Spleen (tissue), 7 donors: ENCODE results near the gene PDZD8.

Source experiments
- POLR2A ChIP-seq, 3 donors: fragments of 450-650 bp; IDR thresholded peaks; one replicate each; pipeline ENCODE4 v1.5.1; 2017; ENCODE audit warnings: antibody characterized with exemption in 3 of 3, mild to moderate bottlenecking in 1 of 3
- POLR2AphosphoS5 ChIP-seq, 3 donors: sonication (generic); formaldehyde crosslinking; IDR thresholded peaks; one replicate each; pipeline ENCODE4 v1.5.1; 2017; ENCODE audit warnings: antibody characterized with exemption in 3 of 3
- TF ChIP-seq, protein P1 (sequence below), 11 experiments: fragments of 200-600 bp in 7 of 11; fragments of 450-650 bp in 4 of 11; sonication (generic) in 4 of 11; IDR thresholded peaks in 8 of 11; conservative IDR thresholded peaks in 3 of 11; 1 replicate in 7 of 11; 2 replicates in 4 of 11; pipeline versions ENCODE4 v1.4.0 to v1.8.0; 2016 to 2021; ENCODE audit warnings: antibody characterized with exemption in 11 of 11, inconsistent platforms in 4 of 11, mild to moderate bottlenecking in 1 of 11
- donor health status: DM: no; HTN: no; CAD: no; lungs with moderate emphysema.
- donor health status: DM: no; HTN: no; CAD: no.
- donor health status: DM: no; HTN: no; CAD: no.

DNA sequence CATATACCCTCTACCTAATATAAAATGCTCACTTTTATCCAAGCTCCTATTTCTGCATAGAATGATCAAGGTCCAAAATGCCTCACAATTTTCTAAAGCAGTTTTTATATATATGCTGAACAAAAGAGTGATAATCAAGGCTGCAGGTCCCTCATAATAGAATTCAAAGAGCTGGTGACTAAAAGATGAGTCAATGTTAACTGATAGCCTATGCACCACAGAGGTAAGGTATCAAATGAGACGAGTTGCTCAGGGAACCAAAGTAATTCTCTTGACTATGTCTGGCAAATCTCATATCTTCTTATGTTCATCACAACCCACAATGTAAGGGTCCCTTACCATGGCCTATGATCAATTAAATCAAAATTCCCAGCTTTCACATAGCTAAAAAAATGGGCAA is 15.2 kb downstream of the PDZD8 start:
- TF ChIP-seq, protein P1, sequence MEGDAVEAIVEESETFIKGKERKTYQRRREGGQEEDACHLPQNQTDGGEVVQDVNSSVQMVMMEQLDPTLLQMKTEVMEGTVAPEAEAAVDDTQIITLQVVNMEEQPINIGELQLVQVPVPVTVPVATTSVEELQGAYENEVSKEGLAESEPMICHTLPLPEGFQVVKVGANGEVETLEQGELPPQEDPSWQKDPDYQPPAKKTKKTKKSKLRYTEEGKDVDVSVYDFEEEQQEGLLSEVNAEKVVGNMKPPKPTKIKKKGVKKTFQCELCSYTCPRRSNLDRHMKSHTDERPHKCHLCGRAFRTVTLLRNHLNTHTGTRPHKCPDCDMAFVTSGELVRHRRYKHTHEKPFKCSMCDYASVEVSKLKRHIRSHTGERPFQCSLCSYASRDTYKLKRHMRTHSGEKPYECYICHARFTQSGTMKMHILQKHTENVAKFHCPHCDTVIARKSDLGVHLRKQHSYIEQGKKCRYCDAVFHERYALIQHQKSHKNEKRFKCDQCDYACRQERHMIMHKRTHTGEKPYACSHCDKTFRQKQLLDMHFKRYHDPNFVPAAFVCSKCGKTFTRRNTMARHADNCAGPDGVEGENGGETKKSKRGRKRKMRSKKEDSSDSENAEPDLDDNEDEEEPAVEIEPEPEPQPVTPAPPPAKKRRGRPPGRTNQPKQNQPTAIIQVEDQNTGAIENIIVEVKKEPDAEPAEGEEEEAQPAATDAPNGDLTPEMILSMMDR (IDR thresholded peaks at IDR 0.05 in 8 of 11, conservative IDR thresholded peaks at IDR 0.05 in 3 of 11) = no peak
- TF ChIP-seq POLR2A (IDR thresholded peaks at IDR 0.05) = no peak
- TF ChIP-seq POLR2AphosphoS5 (IDR thresholded peaks at IDR 0.05) = no peak
